ENCODE results near the gene SLC5A11.

The SLC5A11 gene

DNA sequence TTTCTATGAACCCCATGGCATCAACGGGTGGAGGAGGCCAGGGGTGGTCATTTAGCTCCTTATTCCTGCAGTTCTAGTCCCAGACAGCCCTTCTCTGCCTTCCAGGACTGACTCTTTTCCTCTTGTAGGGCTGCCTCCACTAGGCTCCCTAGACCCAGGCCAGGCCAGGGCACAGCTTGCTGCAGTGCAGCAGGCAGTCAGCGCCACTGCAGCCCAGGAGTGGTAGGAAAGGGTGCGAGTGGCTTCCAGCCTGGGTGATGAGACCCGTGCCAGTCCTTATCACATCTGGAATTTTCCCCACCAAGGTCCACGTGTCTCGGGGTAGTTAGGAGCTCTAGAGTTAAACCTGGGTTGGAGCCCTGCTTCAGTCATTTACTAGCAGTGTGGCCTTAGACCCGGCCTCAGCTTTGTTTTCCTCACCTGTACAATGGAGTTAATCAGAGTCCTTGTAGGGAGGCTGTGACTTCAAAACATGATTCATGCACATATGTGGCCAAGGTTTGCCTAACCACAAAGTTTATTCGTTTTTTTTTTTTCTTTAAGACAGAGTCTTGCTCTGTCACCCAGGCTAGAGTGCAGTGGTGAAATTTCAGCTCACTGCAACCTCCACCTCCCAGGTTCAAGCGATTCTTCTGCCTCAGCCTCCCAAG lies 4.7 kb downstream of the SLC5A11 start:
- H3K4ac ChIP-seq (ENCODE audit: low read length): no peak overlapping the region
- no peak overlapping the region for H2BK15ac ChIP-seq (ENCODE audit: low read length)
- DNase-seq (ENCODE audit: low spot score): no peak
- H4K91ac ChIP-seq (ENCODE audit: low read depth, low read length, poor library complexity): no peak overlapping the region
- H2AK5ac ChIP-seq (ENCODE audit: low read depth, low read length): peak overlapping the region; percentile 15
- no peaks in the 10 kb centered on the region for H3K36me3 ChIP-seq (replicated peaks in 1 of 2; ENCODE audit: control insufficient read depth in 2 of 2, insufficient read depth in 2 of 2, low read length in 2 of 2)
- no peak overlapping the region for H2BK12ac ChIP-seq (ENCODE audit: low read length)
- H3K18ac ChIP-seq (ENCODE audit: low read length): no peak overlapping the region
- H3K4me2 ChIP-seq (ENCODE audit: insufficient read depth, low read length, poor library complexity, severe bottlenecking): no peak overlapping the region
- H4K8ac ChIP-seq (ENCODE audit: low read depth, low read length): no peak overlapping the region
- H3K23ac ChIP-seq (ENCODE audit: low read depth, low read length, poor library complexity): no peak overlapping the region
- H3K27ac ChIP-seq (replicated peaks; ENCODE audit: low read length): no peak overlapping the region
- no peaks in the 10 kb centered on the region for H3K9me3 ChIP-seq (replicated peaks in 1 of 2; ENCODE audit: control insufficient read depth in 2 of 2, insufficient read depth in 1 of 2, low read depth in 1 of 2, low read length in 2 of 2)
- H3K79me1 ChIP-seq (ENCODE audit: low read depth, low read length): no peaks in the 10 kb centered on the region
- H3K4me3 ChIP-seq (ENCODE audit: low read length in 2 of 2): no peak overlapping the region
- WGBS, 2 donors (ENCODE audit: extremely low coverage in 2 of 2, insufficient read length in 2 of 2, insufficient replicate concordance in 1 of 2): no CpG with 5 or more reads among the region's 9 CpGs
- peak overlapping the region; percentile 1 for H3K9ac ChIP-seq (ENCODE audit: low read depth, low read length, poor library complexity)
- H3K4me1 ChIP-seq (ENCODE audit: control insufficient read depth in 2 of 2, insufficient read depth in 1 of 2, low read depth in 1 of 2, low read length in 2 of 2): peaks cover 0 to 3% of the 10 kb centered on the region in 2 donors
- peaks cover 0 to 5% (median 0%) of the 10 kb centered on the region in 3 experiments for H3K27me3 ChIP-seq (ENCODE audit: control insufficient read depth in 3 of 3, insufficient read depth in 3 of 3, low read depth in 1 of 3, low read length in 3 of 3)
- no peak overlapping the region for H3K14ac ChIP-seq (ENCODE audit: low read length)
- no peak overlapping the region for H2AFZ ChIP-seq (ENCODE audit: low read length)
- no peak overlapping the region for H2BK5ac ChIP-seq (ENCODE audit: low read length)
- H2BK120ac ChIP-seq (ENCODE audit: low read depth, low read length): no peak overlapping the region

DNA sequence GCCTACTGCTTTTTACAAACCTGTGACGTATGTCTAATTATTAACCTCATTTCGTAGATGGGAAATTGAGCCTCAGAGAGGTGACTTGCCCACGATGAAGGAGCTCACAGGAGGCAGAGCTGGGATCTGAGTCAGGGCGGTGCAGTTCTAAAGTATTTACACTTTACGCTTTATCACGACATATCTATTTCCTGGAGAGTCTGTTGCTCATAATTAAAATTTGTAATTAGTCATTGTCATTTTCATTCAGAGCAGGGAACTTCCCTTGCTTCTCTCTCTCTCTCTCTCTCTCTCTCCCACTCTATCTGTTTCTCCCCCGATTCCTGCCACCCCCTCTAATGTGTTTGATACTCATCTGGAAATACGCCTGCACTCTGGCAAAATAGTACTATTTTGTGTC lies 5.9 kb downstream of the SLC5A11 start:
- Histone ChIP-seq H2AFZ (ENCODE audit: low read length) (no peak overlapping the region), H3K27ac (replicated peaks; ENCODE audit: low read length) (no peak overlapping the region), H3K18ac (ENCODE audit: low read length) (no peak overlapping the region), H3K9me3 (replicated peaks in 1 of 2; ENCODE audit: control insufficient read depth in 2 of 2, insufficient read depth in 1 of 2, low read depth in 1 of 2, low read length in 2 of 2) (no peaks in the 10 kb centered on the region), H3K23ac (ENCODE audit: low read depth, low read length, poor library complexity) (no peak overlapping the region), H3K79me1 (ENCODE audit: low read depth, low read length) (no peaks in the 10 kb centered on the region), H4K91ac (ENCODE audit: low read depth, low read length, poor library complexity) (no peak overlapping the region), H2BK5ac (ENCODE audit: low read length) (no peak overlapping the region), H4K8ac (ENCODE audit: low read depth, low read length) (no peak overlapping the region), H2AK5ac (ENCODE audit: low read depth, low read length) (no peak overlapping the region), H3K27me3 (ENCODE audit: control insufficient read depth in 3 of 3, insufficient read depth in 3 of 3, low read depth in 1 of 3, low read length in 3 of 3) (peaks cover 0 to 5% (median 0%) of the 10 kb centered on the region in 3 experiments), H3K4me2 (ENCODE audit: insufficient read depth, low read length, poor library complexity, severe bottlenecking) (no peak overlapping the region), H3K4ac (ENCODE audit: low read length) (no peak overlapping the region), H2BK120ac (ENCODE audit: low read depth, low read length) (no peak overlapping the region), H2BK12ac (ENCODE audit: low read length) (no peak overlapping the region), H3K9ac (ENCODE audit: low read depth, low read length, poor library complexity) (no peak overlapping the region), H3K14ac (ENCODE audit: low read length) (no peak overlapping the region), H3K4me1 (ENCODE audit: control insufficient read depth in 2 of 2, insufficient read depth in 1 of 2, low read depth in 1 of 2, low read length in 2 of 2) (peaks cover 0 to 3% of the 10 kb centered on the region in 2 donors), H3K36me3 (replicated peaks in 1 of 2; ENCODE audit: control insufficient read depth in 2 of 2, insufficient read depth in 2 of 2, low read length in 2 of 2) (no peaks in the 10 kb centered on the region), H3K4me3 (ENCODE audit: low read length in 2 of 2) (no peak overlapping the region), H2BK15ac (ENCODE audit: low read length) (no peak overlapping the region)
- DNase-seq (ENCODE audit: low spot score): no peak
- no CpG with 5 or more reads among the region's 8 CpGs for WGBS, 2 donors (ENCODE audit: extremely low coverage in 2 of 2, insufficient read length in 2 of 2, insufficient replicate concordance in 1 of 2)

GRCh38 chr16:24852281-24852721 lies 6.5 kb downstream of the SLC5A11 start:
- Histone ChIP-seq H3K14ac (ENCODE audit: low read length) (no peak overlapping the region), H3K27me3 (ENCODE audit: control insufficient read depth in 3 of 3, insufficient read depth in 3 of 3, low read depth in 1 of 3, low read length in 3 of 3) (peaks cover 0 to 5% (median 0%) of the 10 kb centered on the region in 3 experiments), H4K91ac (ENCODE audit: low read depth, low read length, poor library complexity) (no peak overlapping the region), H3K4me1 (ENCODE audit: control insufficient read depth in 2 of 2, insufficient read depth in 1 of 2, low read depth in 1 of 2, low read length in 2 of 2) (peaks cover 0 to 3% of the 10 kb centered on the region in 2 donors), H3K9me3 (replicated peaks in 1 of 2; ENCODE audit: control insufficient read depth in 2 of 2, insufficient read depth in 1 of 2, low read depth in 1 of 2, low read length in 2 of 2) (no peaks in the 10 kb centered on the region), H3K4ac (ENCODE audit: low read length) (no peak overlapping the region), H3K18ac (ENCODE audit: low read length) (no peak overlapping the region), H2AK5ac (ENCODE audit: low read depth, low read length) (no peak overlapping the region), H3K4me3 (ENCODE audit: low read length in 2 of 2) (no peak overlapping the region), H3K79me1 (ENCODE audit: low read depth, low read length) (no peaks in the 10 kb centered on the region), H3K9ac (ENCODE audit: low read depth, low read length, poor library complexity) (no peak overlapping the region), H4K8ac (ENCODE audit: low read depth, low read length) (no peak overlapping the region), H2AFZ (ENCODE audit: low read length) (no peak overlapping the region), H3K36me3 (replicated peaks in 1 of 2; ENCODE audit: control insufficient read depth in 2 of 2, insufficient read depth in 2 of 2, low read length in 2 of 2) (no peaks in the 10 kb centered on the region), H2BK5ac (ENCODE audit: low read length) (no peak overlapping the region), H3K27ac (replicated peaks; ENCODE audit: low read length) (no peak overlapping the region), H2BK120ac (ENCODE audit: low read depth, low read length) (no peak overlapping the region), H2BK15ac (ENCODE audit: low read length) (no peak overlapping the region), H3K4me2 (ENCODE audit: insufficient read depth, low read length, poor library complexity, severe bottlenecking) (no peak overlapping the region), H3K23ac (ENCODE audit: low read depth, low read length, poor library complexity) (no peak overlapping the region), H2BK12ac (ENCODE audit: low read length) (no peak overlapping the region)
- no CpG with 5 or more reads among the region's 8 CpGs for WGBS, 2 donors (ENCODE audit: extremely low coverage in 2 of 2, insufficient read length in 2 of 2, insufficient replicate concordance in 1 of 2)
- DNase-seq (ENCODE audit: low spot score): no peak

DNA sequence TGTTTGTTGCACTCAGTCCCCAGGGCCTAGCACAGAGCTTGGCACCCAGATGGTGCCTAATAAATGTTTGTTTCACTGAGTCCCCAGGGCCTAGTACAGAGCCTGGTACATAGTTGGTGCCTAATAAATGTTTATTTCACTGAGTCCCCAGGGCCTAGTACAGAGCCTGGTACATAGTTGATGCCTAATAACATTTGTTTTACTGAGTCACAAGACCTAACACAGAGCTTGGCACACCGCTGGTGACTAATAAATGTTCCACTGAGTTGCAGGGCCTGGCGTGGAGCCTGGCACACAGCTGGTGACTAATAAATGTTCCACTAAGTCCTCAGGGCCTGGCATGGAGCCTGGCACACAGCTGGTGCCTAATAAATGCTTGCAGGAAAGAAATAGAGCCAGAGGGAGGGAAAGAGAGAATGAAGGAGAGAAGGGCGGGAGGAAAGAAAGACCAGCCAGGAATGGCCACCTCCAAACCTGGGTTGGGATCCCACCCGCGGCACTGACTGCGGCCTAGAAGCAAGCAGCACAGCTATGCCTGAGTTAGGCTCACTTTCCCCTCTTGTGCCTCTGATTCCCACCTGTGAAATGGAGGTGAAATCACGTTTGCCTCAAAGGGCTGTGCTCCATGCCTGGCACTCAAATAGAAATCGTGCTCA lies 7.5 kb downstream of the SLC5A11 start:
- DNase-seq (ENCODE audit: low spot score): no peak
- Histone ChIP-seq H3K23ac (ENCODE audit: low read depth, low read length, poor library complexity) (peak overlapping the region; percentile 35), H3K4me1 (ENCODE audit: control insufficient read depth in 2 of 2, insufficient read depth in 1 of 2, low read depth in 1 of 2, low read length in 2 of 2) (peaks cover 0 to 3% of the 10 kb centered on the region in 2 donors), H3K27ac (replicated peaks; ENCODE audit: low read length) (no peak overlapping the region), H3K4me2 (ENCODE audit: insufficient read depth, low read length, poor library complexity, severe bottlenecking) (no peak overlapping the region), H2AFZ (ENCODE audit: low read length) (peak overlapping the region; percentile 75), H2BK5ac (ENCODE audit: low read length) (no peak overlapping the region), H3K4ac (ENCODE audit: low read length) (no peak overlapping the region), H3K9ac (ENCODE audit: low read depth, low read length, poor library complexity) (no peak overlapping the region), H3K36me3 (replicated peaks in 1 of 2; ENCODE audit: control insufficient read depth in 2 of 2, insufficient read depth in 2 of 2, low read length in 2 of 2) (no peaks in the 10 kb centered on the region), H2BK15ac (ENCODE audit: low read length) (no peak overlapping the region), H2AK5ac (ENCODE audit: low read depth, low read length) (no peak overlapping the region), H3K9me3 (replicated peaks in 1 of 2; ENCODE audit: control insufficient read depth in 2 of 2, insufficient read depth in 1 of 2, low read depth in 1 of 2, low read length in 2 of 2) (no peaks in the 10 kb centered on the region), H3K18ac (ENCODE audit: low read length) (no peak overlapping the region), H4K91ac (ENCODE audit: low read depth, low read length, poor library complexity) (no peak overlapping the region), H2BK12ac (ENCODE audit: low read length) (no peak overlapping the region), H2BK120ac (ENCODE audit: low read depth, low read length) (no peak overlapping the region), H3K79me1 (ENCODE audit: low read depth, low read length) (no peaks in the 10 kb centered on the region), H3K14ac (ENCODE audit: low read length) (no peak overlapping the region), H3K27me3 (ENCODE audit: control insufficient read depth in 3 of 3, insufficient read depth in 3 of 3, low read depth in 1 of 3, low read length in 3 of 3) (peaks cover 0 to 5% (median 0%) of the 10 kb centered on the region in 3 experiments), H3K4me3 (ENCODE audit: low read length in 2 of 2) (no peak overlapping the region), H4K8ac (ENCODE audit: low read depth, low read length) (no peak overlapping the region)
- no CpG with 5 or more reads among the region's 8 CpGs for WGBS, 2 donors (ENCODE audit: extremely low coverage in 2 of 2, insufficient read length in 2 of 2, insufficient replicate concordance in 1 of 2)
